Fibroblast of skin of left biceps (primary cell): ENCODE data around the gene SH3RF2.
"Not testable (repeated sequence)": the region's sequence is repeated elsewhere in the genome, so short reads cannot be mapped to it uniquely, and the experiment has no call there.

Experiments
- DNase-seq, 2 experiments: peaks; one replicate each; pipeline ENCODE4 v3.0.0-alpha.2; 2013; ENCODE audit warnings: low read depth in 2 of 2

SH3RF2 gene

GRCh38 chr5:145936401-145937131 lies at the start of gene SH3RF2:
Gene SH3RF2, plus strand, starts transcription at chr5:145936578. Its CDS starts 1,351 bp downstream, at chr5:145937929.
- DNase-seq, result no peak

- DNase-seq, result no peak
Observed at GRCh38 chr5:145887217-145887616, 49.2 kb upstream of the SH3RF2 start.

- DNase-seq, result peak in 1 of 2 experiments; percentile 9
Observed at GRCh38 chr5:145887976-145888574, 48.3 kb upstream of the SH3RF2 start.

GRCh38 chr5:145889611-145890010 lies 46.8 kb upstream of the SH3RF2 start:
- DNase-seq, result no peak

GRCh38 chr5:145891378-145891777 lies 45.0 kb upstream of the SH3RF2 start:
- not testable (repeated sequence) for DNase-seq

GRCh38 chr5:145898171-145898570 lies 38.2 kb upstream of the SH3RF2 start:
- DNase-seq, result no peak

- peak; percentile 17 to 20 for DNase-seq
Observed at GRCh38 chr5:145902421-145902820, 34.0 kb upstream of the SH3RF2 start.

- no peak for DNase-seq
Observed at GRCh38 chr5:145903113-145903512, 33.3 kb upstream of the SH3RF2 start.

GRCh38 chr5:145903867-145904266 lies 32.5 kb upstream of the SH3RF2 start:
- peak; percentile 34 to 45 for DNase-seq

GRCh38 chr5:145904743-145905142 lies 31.6 kb upstream of the SH3RF2 start:
- no peak for DNase-seq

GRCh38 chr5:145906401-145906800 lies 30.0 kb upstream of the SH3RF2 start:
- no peak for DNase-seq

- DNase-seq, result no peak
Observed at GRCh38 chr5:145908206-145908960, 28.0 kb upstream of the SH3RF2 start.

GRCh38 chr5:145911164-145911563 lies 25.2 kb upstream of the SH3RF2 start:
- DNase-seq, result no peak

GRCh38 chr5:145912019-145912418 lies 24.4 kb upstream of the SH3RF2 start:
- no peak for DNase-seq

- DNase-seq, result no peak
Observed at GRCh38 chr5:145912594-145912993, 23.8 kb upstream of the SH3RF2 start.

GRCh38 chr5:145913701-145914100 lies 22.7 kb upstream of the SH3RF2 start:
- DNase-seq, result no peak

- no peak for DNase-seq
Observed at GRCh38 chr5:145915970-145916638, 20.3 kb upstream of the SH3RF2 start.

GRCh38 chr5:145917288-145917687 lies 19.1 kb upstream of the SH3RF2 start:
- DNase-seq, result no peak

- no peak for DNase-seq
Observed at GRCh38 chr5:145918397-145918796, 18.0 kb upstream of the SH3RF2 start.

- no peak for DNase-seq
Observed at GRCh38 chr5:145919413-145919812, 17.0 kb upstream of the SH3RF2 start.

GRCh38 chr5:145920542-145921210 lies 15.7 kb upstream of the SH3RF2 start:
- no peak for DNase-seq

- DNase-seq, result no peak
Observed at GRCh38 chr5:145921211-145921610, 15.2 kb upstream of the SH3RF2 start.
